IMR-90 (cell line): Measurements from ENCODE around the gene GAREM1. TPM values are rescaled to one million over a fixed set of nuclear protein-coding genes. Genes with fewer than 3 reads are reported as not detected.

Experiments used
- ATAC-seq: fragments of 200-7000 bp; cut with Tn5 transposase; 2 replicates; pipeline ENCODE4 v1.9.1; 2020; ENCODE audit warnings: low read depth, mild to moderate bottlenecking, moderate library complexity
- BruUV-seq: library from RNA; stranded (reverse); fragments of 400-500 nt; replicated peaks from 2 replicates; lab custom pipeline; 2021; lab: Mats Ljungman, UMichigan
- CTCF ChIA-PET: fragments of 300-600 bp; formaldehyde crosslinking; extraction: SDS; loops from one replicate; lab custom pipeline; 2021; ENCODE audit warnings: antibody characterized with exemption; lab: Yijun Ruan, JAX
- POLR2A ChIA-PET: fragments of 300-600 bp; sonication (Branson Sonifier 250); formaldehyde crosslinking; loops from one replicate; lab custom pipeline; 2022; ENCODE audit warnings: antibody characterized with exemption; ENCODE audit not compliant: unreplicated experiment; lab: Charles Lee
- DNase-seq: peaks from one replicate; pipeline ENCODE4 v3.0.0; 2013
- H2AFZ ChIP-seq: replicated peaks from 2 replicates; pipeline ENCODE3; 2013; ENCODE audit warnings: low read length, mild to moderate bottlenecking; ENCODE audit not compliant: poor library complexity
- H2AK5ac ChIP-seq: 2 replicates; pipeline ENCODE4 v1.6.1; 2013; ENCODE audit warnings: low read depth, low read length, inconsistent platforms
- H2AK9ac ChIP-seq: replicated peaks from 2 replicates; pipeline ENCODE3; 2013; ENCODE audit warnings: mild to moderate bottlenecking, low read depth, low read length, moderate library complexity; ENCODE audit not compliant: poor library complexity
- H2BK120ac ChIP-seq: 2 replicates; pipeline ENCODE4 v1.6.1; 2013; ENCODE audit warnings: low read depth, low read length, inconsistent platforms
- H2BK15ac ChIP-seq: 3 replicates; pipeline ENCODE4 v1.6.1; 2013; ENCODE audit warnings: low read depth, low read length, inconsistent platforms
- H2BK20ac ChIP-seq: 2 replicates; pipeline ENCODE4 v1.6.1; 2013; ENCODE audit warnings: low read depth, mild to moderate bottlenecking, inconsistent platforms, low read length, moderate library complexity
- H2BK5ac ChIP-seq: 2 replicates; pipeline ENCODE4 v1.6.1; 2013; ENCODE audit warnings: mild to moderate bottlenecking, low read depth, low read length, inconsistent platforms; ENCODE audit not compliant: poor library complexity, severe bottlenecking
- H3K14ac ChIP-seq: replicated peaks from 2 replicates; pipeline ENCODE4 v1.6.1; 2013; ENCODE audit warnings: low read depth, low read length, inconsistent platforms
- H3K18ac ChIP-seq: 2 replicates; pipeline ENCODE4 v1.6.1; 2013; ENCODE audit warnings: low read depth, low read length, control low read depth
- H3K23ac ChIP-seq: 2 replicates; pipeline ENCODE4 v1.6.1; 2013; ENCODE audit warnings: low read depth, low read length, inconsistent platforms
- H3K27ac ChIP-seq: 2 replicates; pipeline ENCODE4 v1.5.1; 2013; ENCODE audit warnings: mild to moderate bottlenecking, control low read depth, low read length; ENCODE audit not compliant: insufficient read depth
- H3K27me3 ChIP-seq: 2 replicates; pipeline ENCODE4 v1.6.1; 2013; ENCODE audit warnings: low read length; ENCODE audit not compliant: control insufficient read depth, insufficient read depth
- H3K36me3 ChIP-seq: 2 replicates; pipeline ENCODE4 v1.6.1; 2013; ENCODE audit warnings: low read length, mixed read lengths; ENCODE audit not compliant: control insufficient read depth, insufficient read depth
- H3K4ac ChIP-seq: 2 replicates; pipeline ENCODE4 v1.6.1; 2013; ENCODE audit warnings: low read depth, low read length, inconsistent platforms
- H3K4me1 ChIP-seq: 2 replicates; pipeline ENCODE4 v1.6.1; 2013; ENCODE audit warnings: low read length, mixed read lengths; ENCODE audit not compliant: control insufficient read depth, insufficient read depth
- H3K4me2 ChIP-seq: 2 replicates; pipeline ENCODE4 v1.6.1; 2013; ENCODE audit warnings: low read depth, mild to moderate bottlenecking, control low read depth, low read length, moderate library complexity
- H3K4me3 ChIP-seq: 2 replicates; pipeline ENCODE4 v1.5.1; 2013; ENCODE audit warnings: low read depth, mild to moderate bottlenecking, control low read depth, low read length, moderate library complexity; ENCODE audit not compliant: insufficient read depth
- H3K56ac ChIP-seq: 2 replicates; pipeline ENCODE4 v1.6.1; 2013; ENCODE audit warnings: low read length, inconsistent platforms; ENCODE audit not compliant: insufficient read depth; ENCODE audit errors: extremely low read depth
- H3K79me1 ChIP-seq, 2 experiments: 2 replicates each; pipeline ENCODE4 v1.6.1; 2013; ENCODE audit warnings: low read length in 2 of 2, inconsistent platforms in 1 of 2, low read depth in 1 of 2
- H3K9ac ChIP-seq: 2 replicates; pipeline ENCODE4 v1.6.1; 2013; ENCODE audit warnings: low read depth, low read length, control low read depth
- H3K9me1 ChIP-seq: 2 replicates; pipeline ENCODE4 v1.6.1; 2013; ENCODE audit warnings: low read length, inconsistent platforms; ENCODE audit not compliant: insufficient read depth
- H3K9me3 ChIP-seq: 2 replicates; pipeline ENCODE4 v1.6.1; 2013; ENCODE audit warnings: low read length; ENCODE audit not compliant: control insufficient read depth, insufficient read depth
- H4K20me1 ChIP-seq: 2 replicates; pipeline ENCODE4 v1.6.1; 2013; ENCODE audit warnings: low read length, inconsistent platforms; ENCODE audit not compliant: insufficient read depth
- H4K5ac ChIP-seq: 2 replicates; pipeline ENCODE4 v1.6.1; 2013; ENCODE audit warnings: mild to moderate bottlenecking, low read depth, low read length, control low read depth
- H4K8ac ChIP-seq, 2 experiments: 2 replicates each; pipeline ENCODE4 v1.6.1; 2013; ENCODE audit warnings: low read depth in 2 of 2, low read length in 2 of 2, control low read depth in 1 of 2, inconsistent platforms in 1 of 2
- H4K91ac ChIP-seq: 2 replicates; pipeline ENCODE4 v1.6.1; 2013; ENCODE audit warnings: low read depth, low read length, inconsistent platforms; ENCODE audit not compliant: insufficient read depth
- MAFK ChIP-seq: IDR thresholded peaks from 2 replicates; pipeline ENCODE4 v1.6.1; 2012; ENCODE audit warnings: low read depth, low read length, improper control_type of control experiment
- RAD21 ChIP-seq: IDR thresholded peaks from 2 replicates; pipeline ENCODE4 v1.6.1; 2012; ENCODE audit warnings: low read length, improper control_type of control experiment
- WGBS, 2 experiments: methylation state at CpG; one replicate each; pipeline versions ENCODE4 v1.1.5 to v1.1.7; 2013; ENCODE audit warnings: missing lambda C conversion rate in 2 of 2; ENCODE audit not compliant: insufficient read length in 1 of 2; ENCODE audit errors: extremely low coverage in 2 of 2; 5-methylcytosine and 5-hydroxymethylcytosine counted together
- dilution Hi-C: fragments of 300-500 bp; cut with HindIII; formaldehyde crosslinking; loops from one replicate; pipeline ENCODE4 v1.14.3; 2018; ENCODE audit warnings: low sequenced_read_pairs; ENCODE audit not compliant: unreplicated experiment
- in situ Hi-C: fragments of 300-500 bp; cut with MboI; formaldehyde crosslinking; loops from 3 replicates; pipeline ENCODE4 v1.14.3; 2019; ENCODE audit warnings: low sequenced_read_pairs, inconsistent platforms, mixed read lengths
- intact Hi-C: fragments of 100-400 bp; cut with micrococcal nuclease; formaldehyde crosslinking; loops from 2 replicates; pipeline ENCODE4 v1.10.0; 2022
- polyA plus RNA-seq, 3 experiments: library from polyadenylated mRNA; depleted of rRNA; stranded (reverse); fragments of >200 nt; gene quantifications; 2 replicates each; pipeline ENCODE4 v1.2.3, GENCODE V29; 2012; ENCODE audit warnings: low replicate concordance in 1 of 3
- total RNA-seq: library from RNA; depleted of rRNA; stranded (reverse); fragments of >200 nt; gene quantifications from 2 replicates; pipeline ENCODE4 v1.2.3, GENCODE V29; 2012

Gene GAREM1
- total and polyA plus RNA-seq, 2 of the 4 experiments (the other 2 are of a cell fraction), result 1.4 to 2.3 TPM

GRCh38 chr18:32469190-32469651 lies 1.5 kb downstream of the GAREM1 start:
- no peak overlapping the region for H2BK20ac ChIP-seq
- dilution Hi-C loops (loop anchor here (25.0 kb wide), 1 partner anchor 182 kb away; no protein-coding TSS in a partner anchor), intact Hi-C loops (loop anchor here (5.0 kb wide), 1 partner anchor 107 kb away; no protein-coding TSS in a partner anchor), in situ Hi-C loops (no loop called here)
- no peaks in the 10 kb centered on the region for H4K20me1 ChIP-seq
- peak overlapping the region; percentile 24 for H2AFZ ChIP-seq
- no peak overlapping the region for H4K8ac ChIP-seq
- DNase-seq (peak; percentile 36), ATAC-seq (0 out of 2 replicates have a peak, but pooled peaks have one; percentile 4)
- H3K27me3 ChIP-seq, result peaks cover 3% of the 10 kb centered on the region
- H3K56ac ChIP-seq, result no peak overlapping the region
- H4K91ac ChIP-seq, result no peak overlapping the region
- no peak overlapping the region for H2AK9ac ChIP-seq
- H3K14ac ChIP-seq, result no peak overlapping the region
- peaks cover 1% of the 10 kb centered on the region for H3K4me1 ChIP-seq
- peak overlapping the region; percentile 88 for H3K4me3 ChIP-seq
- peak overlapping the region; percentile 95 for H3K4me2 ChIP-seq
- no peak for TF ChIP-seq MAFK
- 0 out of 2 replicates have a peak, but pooled peaks have one; percentile 1 for TF ChIP-seq RAD21
- H3K9me1 ChIP-seq, result no peaks in the 10 kb centered on the region; the same call in 1 of the 2 replicates
- H3K9me3 ChIP-seq, result no peaks in the 10 kb centered on the region
- H3K79me1 ChIP-seq, result peaks cover 0 to 5% of the 10 kb centered on the region in 2 experiments; a peak in 1 of 4 replicates
- H3K27ac ChIP-seq, result no peak overlapping the region; the same call in 1 of the 2 replicates
- no peak overlapping the region for H3K4ac ChIP-seq
- H2AK5ac ChIP-seq, result no peak overlapping the region
- H3K18ac ChIP-seq, result no peak overlapping the region
- H2BK15ac ChIP-seq, result no peak overlapping the region
- CTCF ChIA-PET, result interaction anchor here (0.8 to 4.7 kb wide), 7 partner anchors 12 to 311 kb away, joined by 3 to 63 read pairs (median 14); no protein-coding TSS in a partner anchor
- H3K23ac ChIP-seq, result no peak overlapping the region
- H2BK120ac ChIP-seq, result no peak overlapping the region
- no peak overlapping the region for H2BK5ac ChIP-seq
- H3K36me3 ChIP-seq, result no peaks in the 10 kb centered on the region
- POLR2A ChIA-PET, result no interaction called here
- H4K5ac ChIP-seq, result no peak overlapping the region
- peak overlapping the region; percentile 67 for H3K9ac ChIP-seq
- no TSS peak for BruUV-seq
- WGBS, 2 experiments, result 17% methylated on average over 1 of the region's 8 CpGs; no CpG with 5 or more reads in 1 of the 2 experiments
